SH-SY5Y (cell line): Measurements from ENCODE around the gene FASTKD2.

Source experiments
- GATA2 ChIP-seq: IDR thresholded peaks from 2 replicates; pipeline ENCODE4 v1.6.1; 2011; ENCODE audit warnings: mild to moderate bottlenecking, low read depth, low read length
- GATA3 ChIP-seq: IDR thresholded peaks from 2 replicates; pipeline ENCODE4 v1.6.1; 2011; ENCODE audit warnings: low read depth, mild to moderate bottlenecking, low read length, moderate library complexity

DNA sequence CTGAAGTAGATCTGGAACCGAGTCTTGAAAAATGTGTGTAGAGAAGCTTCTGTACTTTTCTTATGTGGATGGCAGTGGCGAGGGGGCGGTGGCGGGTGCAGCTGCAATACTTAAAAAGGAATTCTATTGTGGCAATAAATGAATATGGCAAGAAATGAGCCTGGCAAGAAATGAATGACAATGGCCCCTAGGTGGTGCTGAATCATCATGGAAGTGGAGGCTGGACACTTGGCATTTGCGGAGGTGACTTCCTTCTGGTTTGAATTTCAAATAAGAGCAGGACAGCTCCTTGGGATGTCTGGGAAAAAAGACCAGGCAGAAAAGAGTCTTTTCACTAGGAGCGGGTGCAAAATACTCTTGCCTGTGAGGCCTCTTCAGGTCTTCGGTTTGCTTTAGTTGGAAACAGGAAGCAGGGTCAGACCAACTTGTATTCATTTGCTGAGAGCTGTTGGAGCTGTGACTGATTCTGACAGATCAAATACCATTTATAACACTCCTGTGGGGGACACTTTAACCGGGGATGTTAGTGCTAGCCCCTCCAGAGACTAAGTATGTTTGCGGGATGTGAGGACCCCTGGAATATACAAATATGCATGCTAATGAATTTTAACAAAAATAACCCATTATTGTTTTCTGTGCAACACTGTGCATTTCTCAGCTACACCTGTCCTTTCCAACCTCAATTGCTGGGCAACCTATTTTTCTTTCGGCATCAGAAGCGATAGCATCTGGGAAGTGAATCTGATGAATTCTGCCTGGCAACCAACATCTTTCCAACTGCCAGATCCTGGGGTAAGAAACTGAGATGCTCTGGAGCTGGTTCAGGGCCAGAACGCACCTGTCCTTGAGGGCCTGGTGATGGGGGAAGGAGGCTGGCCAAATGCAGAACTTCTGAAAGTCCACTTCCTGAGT lies 35.4 kb downstream of the FASTKD2 start:
- TF ChIP-seq GATA3 (no peak), GATA2 (no peak)
